ENCODE results near the gene GPR17. TPM values are rescaled to one million over a fixed set of nuclear protein-coding genes. Genes with fewer than 3 reads are reported as not detected.

Gene GPR17
- total and polyA plus RNA-seq, 2 experiments from 2014 or later: 0.39 TPM; not detected in 1

DNA sequence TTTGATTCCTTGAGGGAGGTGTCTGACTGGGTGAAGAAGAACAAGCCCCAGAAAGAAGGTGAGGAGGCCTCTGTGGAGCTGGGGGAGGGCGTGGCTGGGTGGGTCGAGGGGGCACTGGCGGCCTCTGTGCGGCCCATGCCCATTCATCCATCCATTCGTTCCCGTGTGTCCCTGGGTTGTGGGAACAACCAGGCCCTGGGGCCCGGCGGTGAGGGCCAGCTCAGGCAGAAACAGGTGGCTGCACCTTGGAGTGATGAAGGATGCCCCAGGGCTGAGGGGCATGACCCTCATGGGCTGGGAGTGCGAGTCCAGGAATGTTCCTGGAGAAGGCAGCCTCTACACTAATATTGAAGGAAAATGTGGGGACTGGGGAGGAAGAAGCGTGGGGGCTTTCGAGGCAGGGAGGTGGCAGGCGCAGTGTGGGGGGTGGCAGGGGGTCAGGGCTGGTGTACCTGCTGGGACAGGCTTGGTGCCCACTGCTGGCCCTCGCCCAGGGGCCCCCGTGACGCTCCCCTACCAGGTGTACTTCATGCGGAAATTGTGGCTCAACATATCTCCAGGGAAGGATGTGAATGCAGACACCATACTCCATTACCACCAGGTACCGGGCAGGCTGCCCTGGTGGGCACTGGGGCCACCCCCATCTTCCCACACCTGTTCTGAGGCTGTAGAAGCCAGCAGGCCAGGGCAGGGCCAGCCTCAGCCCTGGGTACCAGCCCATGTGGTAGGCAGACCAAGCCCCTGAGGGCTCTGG is 11.2 kb upstream of the GPR17 start:
- Histone ChIP-seq H3K9me2 (replicated peaks; ENCODE audit: insufficient read depth) (no peaks in the 10 kb centered on the region), H3K4me1 (ENCODE audit: insufficient read depth) (peaks cover 10% of the 10 kb centered on the region), H3K36me3 (replicated peaks; ENCODE audit: insufficient read depth, low read depth) (no peaks in the 10 kb centered on the region), H2AFZ (no peak overlapping the region), H3K9me3 (ENCODE audit: low read depth) (no peaks in the 10 kb centered on the region), H4K20me1 (ENCODE audit: insufficient read depth, poor library complexity, severe bottlenecking) (no peaks in the 10 kb centered on the region), H3K4me3 (no peak overlapping the region), H3K27me3 (no peaks in the 10 kb centered on the region), H3K4me2 (no peak overlapping the region), H3K79me2 (no peaks in the 10 kb centered on the region), H3K27ac (no peak overlapping the region)
- no peak for DNase-seq (ENCODE audit: low spot score)
- WGBS (ENCODE audit: low lambda C conversion rate, missing lambda C conversion rate): 90% methylated on average over 12 of the region's 17 CpGs
- no peak for TF ChIP-seq EZH2 (IDR thresholded peaks at IDR 0.05; ENCODE audit: borderline replicate concordance)
- TF ChIP-seq CTCF (IDR thresholded peaks at IDR 0.05; ENCODE audit: poor library complexity): no peak
- no peak for TF ChIP-seq EZH2phosphoT487 (IDR thresholded peaks at IDR 0.05; ENCODE audit: low read depth, severe bottlenecking, unreplicated experiment)

DNA sequence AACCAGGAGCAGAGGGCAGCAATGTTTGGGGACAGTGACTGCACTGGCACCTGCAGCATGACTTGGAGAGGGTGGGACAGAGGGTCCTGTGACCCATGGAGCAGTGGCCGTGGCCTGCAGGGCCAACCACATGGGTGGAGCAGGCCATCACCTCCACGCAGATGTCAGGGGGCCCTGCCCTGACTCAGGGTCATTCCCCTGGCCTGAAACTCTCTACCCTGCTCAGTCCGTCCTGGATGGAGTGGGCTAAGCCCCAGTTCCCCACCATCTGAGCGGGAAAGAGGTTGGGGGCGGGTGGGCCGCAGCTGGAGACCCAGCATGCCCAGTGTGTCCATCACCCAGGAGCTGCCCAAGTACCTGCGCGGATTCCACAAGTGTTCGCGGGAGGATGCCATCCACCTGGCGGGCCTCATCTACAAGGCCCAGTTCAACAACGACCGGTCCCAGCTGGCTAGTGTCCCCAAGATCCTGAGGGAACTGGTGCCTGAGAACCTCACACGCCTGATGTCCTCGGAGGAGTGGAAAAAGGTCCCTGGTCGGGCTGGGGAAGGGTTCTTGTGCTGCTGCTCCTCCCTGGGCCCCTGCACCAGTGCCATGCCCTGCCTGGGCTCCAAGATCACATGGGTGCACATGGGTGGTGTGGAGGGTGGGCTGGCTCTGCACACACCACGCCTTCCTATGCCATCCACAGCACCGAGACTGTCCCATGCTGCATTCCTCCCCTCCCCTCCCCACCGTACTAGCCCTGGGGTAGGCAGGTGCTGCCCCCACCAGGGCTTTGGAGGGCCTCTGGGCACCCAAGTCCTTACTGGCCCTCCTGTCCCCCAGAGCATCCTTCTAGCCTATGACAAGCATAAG is 10.3 kb upstream of the GPR17 start:
- Histone ChIP-seq H3K9me3 (ENCODE audit: low read depth) (no peaks in the 10 kb centered on the region), H3K79me2 (no peaks in the 10 kb centered on the region), H3K4me2 (no peak overlapping the region), H3K36me3 (replicated peaks; ENCODE audit: insufficient read depth, low read depth) (no peaks in the 10 kb centered on the region), H3K4me1 (ENCODE audit: insufficient read depth) (peaks cover 10% of the 10 kb centered on the region), H3K9me2 (replicated peaks; ENCODE audit: insufficient read depth) (no peaks in the 10 kb centered on the region), H4K20me1 (ENCODE audit: insufficient read depth, poor library complexity, severe bottlenecking) (no peaks in the 10 kb centered on the region), H3K27ac (no peak overlapping the region), H3K4me3 (no peak overlapping the region), H2AFZ (no peak overlapping the region), H3K27me3 (no peaks in the 10 kb centered on the region)
- WGBS (ENCODE audit: low lambda C conversion rate, missing lambda C conversion rate): 96% methylated on average over 19 of the region's 19 CpGs
- no peak for DNase-seq (ENCODE audit: low spot score)
- TF ChIP-seq EZH2 (IDR thresholded peaks at IDR 0.05; ENCODE audit: borderline replicate concordance) (no peak), EZH2phosphoT487 (IDR thresholded peaks at IDR 0.05; ENCODE audit: low read depth, severe bottlenecking, unreplicated experiment) (no peak), CTCF (IDR thresholded peaks at IDR 0.05; ENCODE audit: poor library complexity) (no peak)

GRCh38 chr2:127636248-127637235 is 9.4 kb upstream of the GPR17 start:
- DNase-seq (ENCODE audit: low spot score): peak; percentile 58
- Histone ChIP-seq H3K4me3 (no peak overlapping the region), H3K79me2 (no peaks in the 10 kb centered on the region), H2AFZ (no peak overlapping the region), H3K4me1 (ENCODE audit: insufficient read depth) (peaks cover 10% of the 10 kb centered on the region), H3K9me2 (replicated peaks; ENCODE audit: insufficient read depth) (no peaks in the 10 kb centered on the region), H3K36me3 (replicated peaks; ENCODE audit: insufficient read depth, low read depth) (no peaks in the 10 kb centered on the region), H3K27ac (no peak overlapping the region), H3K9me3 (ENCODE audit: low read depth) (no peaks in the 10 kb centered on the region), H4K20me1 (ENCODE audit: insufficient read depth, poor library complexity, severe bottlenecking) (no peaks in the 10 kb centered on the region), H3K4me2 (no peak overlapping the region), H3K27me3 (no peaks in the 10 kb centered on the region)
- TF ChIP-seq EZH2phosphoT487 (IDR thresholded peaks at IDR 0.05; ENCODE audit: low read depth, severe bottlenecking, unreplicated experiment): no peak
- TF ChIP-seq EZH2 (IDR thresholded peaks at IDR 0.05; ENCODE audit: borderline replicate concordance): no peak
- no peak for TF ChIP-seq CTCF (IDR thresholded peaks at IDR 0.05; ENCODE audit: poor library complexity)
- 85% methylated on average over 26 of the region's 33 CpGs for WGBS (ENCODE audit: low lambda C conversion rate, missing lambda C conversion rate)
